HG02610 (cell line): ENCODE measurements around the gene LMCD1.

Source experiments
- ATAC-seq: cut with Tn5 transposase; IDR thresholded peaks from one replicate; pipeline ENCODE4 v1.9.1; 2021; ENCODE audit warnings: mild to moderate bottlenecking, moderate library complexity; ENCODE audit not compliant: unreplicated experiment

The LMCD1 gene

DNA sequence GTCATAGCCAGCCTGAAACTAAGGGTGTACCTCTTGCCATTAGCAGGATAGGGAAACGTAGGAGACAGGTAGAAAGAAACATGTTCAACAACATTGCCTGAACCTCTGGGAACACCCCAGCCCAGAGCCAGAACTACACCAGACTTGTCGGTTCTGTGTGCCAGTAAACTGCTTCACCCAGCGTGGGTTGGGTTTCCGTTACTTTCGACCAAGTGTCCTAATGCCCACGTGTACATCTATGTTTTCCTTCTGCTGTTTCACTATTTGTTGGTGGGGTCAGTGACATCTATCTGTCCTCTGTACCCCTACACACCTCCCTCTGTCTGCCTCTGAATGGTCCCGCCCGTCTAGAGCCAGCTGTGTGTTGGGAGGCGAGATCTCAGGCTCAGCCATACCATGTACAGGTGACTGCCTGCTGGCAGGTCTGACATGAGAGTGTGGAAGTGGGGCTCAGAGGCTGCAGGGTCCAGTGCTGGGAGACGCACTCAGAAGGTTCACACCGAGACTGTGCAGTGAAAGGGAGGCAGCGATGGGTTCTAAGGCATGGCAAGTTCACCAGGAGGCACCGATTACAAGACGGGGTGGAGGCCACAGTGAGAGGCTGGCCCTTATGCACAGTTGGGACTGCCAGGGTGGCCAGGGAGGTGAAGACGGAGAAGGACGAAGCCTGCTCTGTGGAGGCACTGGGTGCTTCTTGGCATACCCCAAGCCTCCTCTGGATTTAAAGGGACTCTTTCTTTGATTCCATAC is 106.6 kb downstream of the LMCD1 start:
- no peak for ATAC-seq

- ATAC-seq, result no peak
Measured at GRCh38 chr3:8608791-8609467, 107.3 kb downstream of the LMCD1 start.

DNA sequence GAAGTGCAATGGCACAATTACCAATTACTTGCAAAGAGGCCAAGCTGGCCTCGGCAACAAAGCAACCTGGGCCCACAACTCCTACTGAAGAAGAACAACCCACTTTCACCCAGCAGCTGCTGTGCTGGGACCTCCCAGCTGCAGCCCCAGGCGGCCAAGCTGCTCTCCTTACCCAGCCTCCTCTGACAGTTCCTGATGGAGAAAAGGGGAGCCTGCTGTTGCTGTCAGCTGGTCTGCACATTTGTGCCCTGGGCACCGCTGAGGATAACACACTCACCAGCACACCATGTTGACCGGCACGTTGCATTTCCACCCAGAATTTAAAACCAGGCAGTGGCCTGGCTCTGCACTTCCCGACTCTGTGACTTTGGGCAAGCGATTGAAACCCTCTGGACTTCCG is 109.3 kb downstream of the LMCD1 start:
- no peak for ATAC-seq

GRCh38 chr3:8617921-8618320 is 116.3 kb downstream of the LMCD1 start:
- no peak for ATAC-seq

DNA sequence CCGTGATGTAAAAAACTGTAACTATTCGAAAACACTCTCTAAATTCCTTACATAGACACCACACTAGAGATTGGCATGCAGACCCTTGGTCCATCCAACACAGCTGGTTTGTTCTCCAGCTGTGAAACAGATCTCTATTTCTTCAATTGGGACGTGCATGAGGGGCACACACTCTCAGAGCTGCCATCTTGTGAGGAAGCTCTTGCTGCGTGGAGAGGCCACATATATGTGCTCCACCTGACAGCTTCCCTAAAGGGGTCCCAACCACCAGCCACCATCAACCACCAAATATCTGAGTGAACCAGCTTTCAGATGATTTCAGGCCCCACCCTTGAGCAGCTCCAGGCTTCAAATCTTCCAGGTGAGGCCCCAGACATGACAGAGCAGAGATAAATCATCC is 117.3 kb downstream of the LMCD1 start:
- ATAC-seq, result no peak

GRCh38 chr3:8619548-8619947 is 117.9 kb downstream of the LMCD1 start:
- no peak for ATAC-seq

- no peak for ATAC-seq
Measured at GRCh38 chr3:8621141-8621540, 119.5 kb downstream of the LMCD1 start.

DNA sequence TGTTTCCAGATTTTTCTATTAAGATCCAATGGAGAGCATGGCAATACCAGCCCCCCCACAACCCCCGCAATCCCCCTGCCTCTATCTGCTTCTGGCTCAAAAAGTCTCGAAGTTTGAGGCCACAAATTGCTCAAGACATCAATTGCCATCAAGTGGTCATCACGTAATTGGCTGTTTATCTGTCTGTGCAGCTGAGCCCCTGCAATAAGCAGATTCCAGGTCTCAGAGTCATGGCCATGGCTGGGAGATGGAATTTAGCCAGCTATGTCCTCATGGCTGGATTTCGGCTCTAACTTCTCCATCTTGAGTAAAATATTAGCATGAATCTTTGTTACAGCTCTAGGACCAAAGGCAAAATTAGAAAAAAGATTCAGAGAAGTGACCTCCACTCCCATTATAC is 120.2 kb downstream of the LMCD1 start:
- ATAC-seq, result no peak

DNA sequence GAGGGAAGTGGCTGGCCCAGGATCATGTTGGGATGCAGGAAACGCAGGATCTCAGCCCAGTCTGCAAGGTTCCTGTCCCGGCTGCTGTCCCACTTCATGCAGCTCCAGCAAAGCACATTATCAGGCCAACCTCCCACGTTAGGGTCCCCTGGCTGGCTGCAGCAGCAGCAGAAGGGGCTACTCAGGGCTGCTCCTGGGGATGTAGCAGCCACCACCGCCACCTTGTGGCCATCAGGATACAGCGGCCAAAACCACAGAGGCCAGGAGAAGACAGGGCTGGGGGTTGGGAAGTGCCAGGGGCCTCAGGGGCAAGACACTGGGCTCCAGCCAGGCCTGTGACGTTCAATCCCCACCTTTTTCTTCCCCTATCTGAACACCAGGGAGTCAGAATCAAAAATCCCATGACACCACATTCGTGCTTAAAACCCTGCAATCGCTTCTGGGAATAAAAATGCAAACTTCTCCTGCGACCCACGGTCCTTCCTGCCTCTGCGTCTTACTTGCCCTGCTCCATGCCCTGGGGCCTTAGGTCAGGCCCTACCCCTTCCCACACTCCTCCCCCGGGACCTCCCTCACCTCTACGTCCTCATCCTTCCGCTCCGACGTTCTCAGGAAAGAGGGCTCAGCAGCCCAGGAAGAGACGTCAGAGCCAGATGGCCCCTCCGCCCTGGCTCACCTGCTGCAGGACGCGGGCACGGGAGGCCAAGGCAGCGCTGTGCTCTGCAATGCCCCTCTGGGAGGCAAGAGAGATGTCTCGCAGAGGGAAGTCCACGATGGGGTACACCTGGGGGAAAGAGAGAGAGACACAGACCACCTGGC is 121.5 kb downstream of the LMCD1 start:
- ATAC-seq, result peak; percentile 87

GRCh38 chr3:8623741-8624140 is 122.1 kb downstream of the LMCD1 start:
- ATAC-seq, result no peak
